Loucy (cell line): Measurements from ENCODE around the gene TF.

Source experiments
- CTCF ChIP-seq: fragments of 200-600 bp; sonication (generic); conservative IDR thresholded peaks from 2 replicates; pipeline ENCODE4 v1.5.1; 2014; ENCODE audit warnings: mild to moderate bottlenecking, antibody characterized with exemption, low read length
- EZH2phosphoT487 ChIP-seq: fragments of 200-600 bp; IDR thresholded peaks from 2 replicates; pipeline ENCODE4 v1.6.1; 2018; ENCODE audit warnings: antibody characterized with exemption, mild to moderate bottlenecking, moderate library complexity, borderline replicate concordance

DNA sequence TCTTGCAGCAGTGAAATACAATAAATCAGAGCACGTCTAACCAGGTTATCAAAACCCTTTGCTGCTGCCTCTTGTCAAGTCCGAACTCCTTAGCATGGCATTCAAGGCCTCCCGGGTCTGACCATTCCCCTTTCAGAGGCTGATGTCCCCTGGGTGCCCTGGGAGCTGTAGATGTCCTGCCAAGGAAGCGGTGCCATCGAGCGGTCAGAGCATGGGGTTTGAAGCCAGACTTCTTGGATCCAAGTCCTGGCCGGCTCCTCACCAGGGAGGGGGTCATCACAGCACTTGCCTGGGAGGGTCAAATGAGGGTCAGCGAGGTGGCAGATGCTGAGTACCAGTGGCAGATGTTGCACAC, 496 bp downstream of the TF start:
- TF ChIP-seq CTCF, result no peak
- TF ChIP-seq EZH2phosphoT487, result no peak
